Smooth muscle cell (in vitro differentiated cells): ENCODE results near the gene EYS. TPM values are rescaled to one million over a fixed set of nuclear protein-coding genes. Genes with fewer than 3 reads are reported as not detected.

ENCODE experiments used
- DNase-seq: peaks from one replicate; lab custom pipeline; 2025; ENCODE audit not compliant: unreplicated experiment; lab: John Stamatoyannopoulos, UW
- H2AFZ ChIP-seq: fragments of 200-600 bp; sonication (generic); 2 replicates; pipeline ENCODE4 v1.6.0; 2016; ENCODE audit warnings: antibody characterized with exemption, low read depth, mild to moderate bottlenecking
- H3F3A ChIP-seq: fragments of 200-600 bp; sonication (generic); 2 replicates; pipeline ENCODE4 v1.6.0; 2017; ENCODE audit warnings: antibody characterized with exemption, low read depth
- H3K27ac ChIP-seq: fragments of 200-600 bp; sonication (generic); 2 replicates; pipeline ENCODE4 v1.5.1; 2016; ENCODE audit warnings: low read depth, mild to moderate bottlenecking
- H3K27me3 ChIP-seq: fragments of 200-600 bp; sonication (generic); 2 replicates; pipeline ENCODE4 v1.6.1; 2016; ENCODE audit warnings: low read depth, mild to moderate bottlenecking
- H3K36me3 ChIP-seq: fragments of 200-600 bp; sonication (generic); 2 replicates; pipeline ENCODE4 v1.5.1; 2016; ENCODE audit warnings: low read depth
- H3K4me1 ChIP-seq: fragments of 200-600 bp; sonication (generic); 2 replicates; pipeline ENCODE4 v1.5.1; 2016; ENCODE audit warnings: low read depth
- H3K4me2 ChIP-seq: fragments of 200-600 bp; sonication (generic); 2 replicates; pipeline ENCODE4 v1.6.0; 2016; ENCODE audit warnings: mild to moderate bottlenecking
- H3K4me3 ChIP-seq: fragments of 200-600 bp; sonication (generic); 2 replicates; pipeline ENCODE4 v1.5.1; 2016; ENCODE audit warnings: mild to moderate bottlenecking
- H3K79me2 ChIP-seq: fragments of 200-600 bp; sonication (generic); 2 replicates; pipeline ENCODE4 v1.6.0; 2016; ENCODE audit warnings: low read depth, mild to moderate bottlenecking
- H3K9ac ChIP-seq: fragments of 200-600 bp; sonication (generic); 2 replicates; pipeline ENCODE4 v1.6.0; 2016; ENCODE audit warnings: low read depth
- H3K9me3 ChIP-seq: fragments of 200-600 bp; sonication (generic); replicated peaks from 2 replicates; pipeline ENCODE4 v1.5.1; 2016; ENCODE audit warnings: low read depth
- H4K20me1 ChIP-seq: fragments of 200-600 bp; sonication (generic); 2 replicates; pipeline ENCODE4 v1.6.0; 2016; ENCODE audit warnings: low read depth
- CTCF ChIP-seq: fragments of 200-600 bp; sonication (generic); IDR thresholded peaks from 2 replicates; pipeline ENCODE4 v1.5.1; 2017; ENCODE audit warnings: borderline replicate concordance, mild to moderate bottlenecking, antibody characterized with exemption; ENCODE audit not compliant: insufficient read depth, poor library complexity, severe bottlenecking
- WGBS: methylation state at CpG from one replicate; pipeline ENCODE4 v1.1.7; 2016; ENCODE audit warnings: low lambda C conversion rate; 5-methylcytosine and 5-hydroxymethylcytosine counted together
- polyA plus RNA-seq: library from polyadenylated mRNA; unstranded; fragments of >200 nt; fragmentation: Nextera tagmentation; extraction: Ambion mirVana; gene quantifications from 2 replicates; pipeline ENCODE4 v1.2.1, GENCODE V29; 2016
- total RNA-seq: library from RNA; depleted of rRNA; stranded (reverse); fragments of >200 nt; gene quantifications from 2 replicates; pipeline ENCODE4 v1.2.3, GENCODE V29; 2014

EYS gene
- total and polyA plus RNA-seq, 2 experiments from 2014 or later = 0.07 to 0.18 TPM

- no peak overlapping the region for H2AFZ ChIP-seq
- no peaks in the 10 kb centered on the region for H4K20me1 ChIP-seq
- H3K36me3 ChIP-seq = no peaks in the 10 kb centered on the region
- no peak overlapping the region for H3K27ac ChIP-seq
- H3F3A ChIP-seq = no peaks in the 10 kb centered on the region
- no peak overlapping the region for H3K4me2 ChIP-seq
- no peak for DNase-seq
- no peak overlapping the region for H3K4me3 ChIP-seq
- H3K9ac ChIP-seq = no peak overlapping the region
- H3K27me3 ChIP-seq = no peaks in the 10 kb centered on the region
- WGBS = 82% methylated on average over 1 of the region's 1 CpG
- no peaks in the 10 kb centered on the region for H3K79me2 ChIP-seq
- no peak for TF ChIP-seq CTCF
- no peaks in the 10 kb centered on the region for H3K4me1 ChIP-seq
- H3K9me3 ChIP-seq = no peaks in the 10 kb centered on the region
These were observed 1262.0 kb downstream of the EYS start for GRCh38 chr6:64445038-64445437.

- Histone ChIP-seq H3K4me3 (no peak overlapping the region), H3K27me3 (no peaks in the 10 kb centered on the region), H4K20me1 (no peaks in the 10 kb centered on the region), H3K9ac (no peak overlapping the region), H3K36me3 (no peaks in the 10 kb centered on the region), H3F3A (no peaks in the 10 kb centered on the region), H3K4me2 (no peak overlapping the region), H2AFZ (no peak overlapping the region), H3K9me3 (no peaks in the 10 kb centered on the region), H3K79me2 (no peaks in the 10 kb centered on the region), H3K4me1 (no peaks in the 10 kb centered on the region), H3K27ac (no peak overlapping the region)
- no peak for TF ChIP-seq CTCF
- DNase-seq = no peak
- 70% methylated on average over 2 of the region's 2 CpGs for WGBS
These were observed 1267.8 kb downstream of the EYS start for GRCh38 chr6:64439274-64439673.

- H3K36me3 ChIP-seq = no peaks in the 10 kb centered on the region
- no peaks in the 10 kb centered on the region for H3K27me3 ChIP-seq
- no peaks in the 10 kb centered on the region for H4K20me1 ChIP-seq
- H3K4me1 ChIP-seq = no peaks in the 10 kb centered on the region
- H3K4me2 ChIP-seq = no peak overlapping the region
- H3F3A ChIP-seq = no peaks in the 10 kb centered on the region
- 89% methylated on average over 2 of the region's 2 CpGs for WGBS
- no peak overlapping the region for H2AFZ ChIP-seq
- TF ChIP-seq CTCF = no peak
- no peak overlapping the region for H3K27ac ChIP-seq
- H3K79me2 ChIP-seq = no peaks in the 10 kb centered on the region
- H3K4me3 ChIP-seq = no peak overlapping the region
- no peaks in the 10 kb centered on the region for H3K9me3 ChIP-seq
- no peak for DNase-seq
- no peak overlapping the region for H3K9ac ChIP-seq
These were observed 1269.0 kb downstream of the EYS start for GRCh38 chr6:64437996-64438395.

GRCh38 chr6:64429926-64430325 is 1277.1 kb downstream of the EYS start:
- Histone ChIP-seq H3K9ac (no peak overlapping the region), H2AFZ (no peak overlapping the region), H3K4me2 (no peak overlapping the region), H3K36me3 (no peaks in the 10 kb centered on the region), H3K27ac (no peak overlapping the region), H3K27me3 (no peaks in the 10 kb centered on the region), H4K20me1 (no peaks in the 10 kb centered on the region), H3K4me1 (no peaks in the 10 kb centered on the region), H3K4me3 (no peak overlapping the region), H3K79me2 (no peaks in the 10 kb centered on the region), H3F3A (no peaks in the 10 kb centered on the region), H3K9me3 (no peaks in the 10 kb centered on the region)
- no peak for DNase-seq
- no peak for TF ChIP-seq CTCF
- 100% methylated on average over 1 of the region's 1 CpG for WGBS
